Measurements from ENCODE around the gene TMEM258. TPM values are rescaled to one million over a fixed set of nuclear protein-coding genes. Genes with fewer than 3 reads are reported as not detected.

Gene TMEM258
- total and polyA plus RNA-seq, 9 of the 15 experiments (the other 6 are each of a cell fraction or from before 2014, with no cell fraction given): 97.2 to 856 (median 231) TPM

DNA sequence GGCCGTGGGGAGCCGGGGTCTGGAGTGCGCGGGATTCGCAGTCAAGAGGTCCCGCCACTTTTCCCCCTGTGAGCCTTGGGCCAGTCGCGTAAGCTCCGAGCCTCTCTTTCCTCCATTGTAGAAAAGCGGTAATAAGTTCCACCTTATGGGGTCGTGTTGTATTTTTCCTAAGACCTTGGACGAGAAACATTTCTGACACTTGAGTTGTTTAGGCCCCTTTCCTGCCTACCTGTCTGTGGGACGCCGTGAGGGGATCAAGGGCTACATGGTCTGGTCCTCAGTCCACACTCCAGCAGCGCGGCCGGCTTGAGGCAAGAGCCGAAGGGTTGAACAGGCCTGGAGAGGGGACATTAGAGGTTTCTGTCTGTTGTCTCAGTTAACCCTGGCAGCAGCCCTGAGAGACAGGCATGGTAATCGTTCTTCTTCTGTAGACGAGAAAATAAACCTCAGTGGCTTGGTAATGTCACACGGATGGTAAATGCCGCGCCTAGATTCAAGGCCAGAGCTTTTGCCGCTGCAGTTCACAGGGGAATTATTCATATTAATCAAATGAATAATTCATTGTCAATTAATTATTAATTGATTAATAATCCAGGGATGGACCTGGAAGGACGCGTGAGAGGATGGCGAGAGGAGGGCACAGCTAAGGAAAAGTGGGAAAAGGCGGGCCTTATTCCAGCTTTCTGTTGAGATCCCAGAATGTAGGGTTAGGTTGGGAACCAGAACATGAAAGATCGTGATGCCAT is 857 bp upstream of the TMEM258 start (continued):
- TF ChIP-seq ARHGAP35 (IDR thresholded peaks at IDR 0.05; ENCODE audit: partially characterized antibody) (no peak), MAFG (tag; conservative IDR thresholded peaks at IDR 0.05) (no peak), BRF1 (IDR thresholded peaks at IDR 0.05; ENCODE audit: borderline replicate concordance, extremely low read depth, insufficient read length) (no peak), FOXK1 (CRISPR knock-in tag; IDR thresholded peaks at IDR 0.05; ENCODE audit: borderline replicate concordance) (peak; percentile 9; the same call in 1 of the 2 replicates), ZNF134 (CRISPR knock-in tag; conservative IDR thresholded peaks at IDR 0.05) (no peak), RBM17 (IDR thresholded peaks at IDR 0.05; ENCODE audit: borderline replicate concordance, low read depth, low read length) (no peak), HOXB6 (CRISPR knock-in tag; IDR thresholded peaks at IDR 0.05; ENCODE audit: borderline replicate concordance) (no peak), HCFC1 (IDR thresholded peaks at IDR 0.05; ENCODE audit: low read depth, low read length) (no peak), ZNF311 (CRISPR knock-in tag; IDR thresholded peaks at IDR 0.05) (no peak), KLF10 (CRISPR knock-in tag; IDR thresholded peaks at IDR 0.05) (no peak), ZNF124 (CRISPR knock-in tag; IDR thresholded peaks at IDR 0.05) (no peak), NFIX (CRISPR knock-in tag; IDR thresholded peaks at IDR 0.05; ENCODE audit: low read depth) (no peak), RFX5 (IDR thresholded peaks at IDR 0.05; ENCODE audit: low read depth, low read length) (no peak), ATF7 (IDR thresholded peaks at IDR 0.05) (no peak), SRSF3 (IDR thresholded peaks at IDR 0.05; ENCODE audit: insufficient read depth, low read length) (0 out of 2 replicates have a peak, but pooled peaks have one; percentile 44), E2F3 (CRISPR knock-in tag; IDR thresholded peaks at IDR 0.05) (0 out of 2 replicates have a peak, but pooled peaks have one; percentile 4), ZNF408 (CRISPR knock-in tag; IDR thresholded peaks at IDR 0.05; ENCODE audit: low read depth) (no peak)
- TF ChIP-seq, protein P1, sequence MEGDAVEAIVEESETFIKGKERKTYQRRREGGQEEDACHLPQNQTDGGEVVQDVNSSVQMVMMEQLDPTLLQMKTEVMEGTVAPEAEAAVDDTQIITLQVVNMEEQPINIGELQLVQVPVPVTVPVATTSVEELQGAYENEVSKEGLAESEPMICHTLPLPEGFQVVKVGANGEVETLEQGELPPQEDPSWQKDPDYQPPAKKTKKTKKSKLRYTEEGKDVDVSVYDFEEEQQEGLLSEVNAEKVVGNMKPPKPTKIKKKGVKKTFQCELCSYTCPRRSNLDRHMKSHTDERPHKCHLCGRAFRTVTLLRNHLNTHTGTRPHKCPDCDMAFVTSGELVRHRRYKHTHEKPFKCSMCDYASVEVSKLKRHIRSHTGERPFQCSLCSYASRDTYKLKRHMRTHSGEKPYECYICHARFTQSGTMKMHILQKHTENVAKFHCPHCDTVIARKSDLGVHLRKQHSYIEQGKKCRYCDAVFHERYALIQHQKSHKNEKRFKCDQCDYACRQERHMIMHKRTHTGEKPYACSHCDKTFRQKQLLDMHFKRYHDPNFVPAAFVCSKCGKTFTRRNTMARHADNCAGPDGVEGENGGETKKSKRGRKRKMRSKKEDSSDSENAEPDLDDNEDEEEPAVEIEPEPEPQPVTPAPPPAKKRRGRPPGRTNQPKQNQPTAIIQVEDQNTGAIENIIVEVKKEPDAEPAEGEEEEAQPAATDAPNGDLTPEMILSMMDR (IDR thresholded peaks at IDR 0.05 in 2 of 3, conservative IDR thresholded peaks at IDR 0.05 in 1 of 3; ENCODE audit: insufficient read depth in 2 of 3, low read depth in 1 of 3, low read length in 3 of 3): no peak
- TF ChIP-seq, protein P2, sequence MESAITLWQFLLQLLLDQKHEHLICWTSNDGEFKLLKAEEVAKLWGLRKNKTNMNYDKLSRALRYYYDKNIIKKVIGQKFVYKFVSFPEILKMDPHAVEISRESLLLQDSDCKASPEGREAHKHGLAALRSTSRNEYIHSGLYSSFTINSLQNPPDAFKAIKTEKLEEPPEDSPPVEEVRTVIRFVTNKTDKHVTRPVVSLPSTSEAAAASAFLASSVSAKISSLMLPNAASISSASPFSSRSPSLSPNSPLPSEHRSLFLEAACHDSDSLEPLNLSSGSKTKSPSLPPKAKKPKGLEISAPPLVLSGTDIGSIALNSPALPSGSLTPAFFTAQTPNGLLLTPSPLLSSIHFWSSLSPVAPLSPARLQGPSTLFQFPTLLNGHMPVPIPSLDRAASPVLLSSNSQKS (CRISPR knock-in tag; IDR thresholded peaks at IDR 0.05): no peak
- TF ChIP-seq, protein P3, sequence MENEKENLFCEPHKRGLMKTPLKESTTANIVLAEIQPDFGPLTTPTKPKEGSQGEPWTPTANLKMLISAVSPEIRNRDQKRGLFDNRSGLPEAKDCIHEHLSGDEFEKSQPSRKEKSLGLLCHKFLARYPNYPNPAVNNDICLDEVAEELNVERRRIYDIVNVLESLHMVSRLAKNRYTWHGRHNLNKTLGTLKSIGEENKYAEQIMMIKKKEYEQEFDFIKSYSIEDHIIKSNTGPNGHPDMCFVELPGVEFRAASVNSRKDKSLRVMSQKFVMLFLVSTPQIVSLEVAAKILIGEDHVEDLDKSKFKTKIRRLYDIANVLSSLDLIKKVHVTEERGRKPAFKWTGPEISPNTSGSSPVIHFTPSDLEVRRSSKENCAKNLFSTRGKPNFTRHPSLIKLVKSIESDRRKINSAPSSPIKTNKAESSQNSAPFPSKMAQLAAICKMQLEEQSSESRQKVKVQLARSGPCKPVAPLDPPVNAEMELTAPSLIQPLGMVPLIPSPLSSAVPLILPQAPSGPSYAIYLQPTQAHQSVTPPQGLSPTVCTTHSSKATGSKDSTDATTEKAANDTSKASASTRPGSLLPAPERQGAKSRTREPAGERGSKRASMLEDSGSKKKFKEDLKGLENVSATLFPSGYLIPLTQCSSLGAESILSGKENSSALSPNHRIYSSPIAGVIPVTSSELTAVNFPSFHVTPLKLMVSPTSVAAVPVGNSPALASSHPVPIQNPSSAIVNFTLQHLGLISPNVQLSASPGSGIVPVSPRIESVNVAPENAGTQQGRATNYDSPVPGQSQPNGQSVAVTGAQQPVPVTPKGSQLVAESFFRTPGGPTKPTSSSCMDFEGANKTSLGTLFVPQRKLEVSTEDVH (IDR thresholded peaks at IDR 0.05; ENCODE audit: low read depth, partially characterized antibody): no peak
- TF ChIP-seq, protein P4, sequence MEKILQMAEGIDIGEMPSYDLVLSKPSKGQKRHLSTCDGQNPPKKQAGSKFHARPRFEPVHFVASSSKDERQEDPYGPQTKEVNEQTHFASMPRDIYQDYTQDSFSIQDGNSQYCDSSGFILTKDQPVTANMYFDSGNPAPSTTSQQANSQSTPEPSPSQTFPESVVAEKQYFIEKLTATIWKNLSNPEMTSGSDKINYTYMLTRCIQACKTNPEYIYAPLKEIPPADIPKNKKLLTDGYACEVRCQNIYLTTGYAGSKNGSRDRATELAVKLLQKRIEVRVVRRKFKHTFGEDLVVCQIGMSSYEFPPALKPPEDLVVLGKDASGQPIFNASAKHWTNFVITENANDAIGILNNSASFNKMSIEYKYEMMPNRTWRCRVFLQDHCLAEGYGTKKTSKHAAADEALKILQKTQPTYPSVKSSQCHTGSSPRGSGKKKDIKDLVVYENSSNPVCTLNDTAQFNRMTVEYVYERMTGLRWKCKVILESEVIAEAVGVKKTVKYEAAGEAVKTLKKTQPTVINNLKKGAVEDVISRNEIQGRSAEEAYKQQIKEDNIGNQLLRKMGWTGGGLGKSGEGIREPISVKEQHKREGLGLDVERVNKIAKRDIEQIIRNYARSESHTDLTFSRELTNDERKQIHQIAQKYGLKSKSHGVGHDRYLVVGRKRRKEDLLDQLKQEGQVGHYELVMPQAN (IDR thresholded peaks at IDR 0.05; ENCODE audit: borderline replicate concordance): peak; percentile 9; the same call in 1 of the 2 replicates

Data from K562 (cell line).